Stimulated activated CD4-positive, alpha-beta T cell treated with anti-CD3 and anti-CD28 coated beads, Interleukin-4, amount 100 ng/mL, for 4 hours (primary cell): ENCODE measurements around the gene ELOA.
"Not testable (repeated sequence)": the region's sequence is repeated elsewhere in the genome, so short reads cannot be mapped to it uniquely, and the experiment has no call there.

Experiments
- DNase-seq, 2 experiments: peaks; one replicate each; pipeline ENCODE4 v3.0.0-alpha.2; 2020

The ELOA gene

DNA sequence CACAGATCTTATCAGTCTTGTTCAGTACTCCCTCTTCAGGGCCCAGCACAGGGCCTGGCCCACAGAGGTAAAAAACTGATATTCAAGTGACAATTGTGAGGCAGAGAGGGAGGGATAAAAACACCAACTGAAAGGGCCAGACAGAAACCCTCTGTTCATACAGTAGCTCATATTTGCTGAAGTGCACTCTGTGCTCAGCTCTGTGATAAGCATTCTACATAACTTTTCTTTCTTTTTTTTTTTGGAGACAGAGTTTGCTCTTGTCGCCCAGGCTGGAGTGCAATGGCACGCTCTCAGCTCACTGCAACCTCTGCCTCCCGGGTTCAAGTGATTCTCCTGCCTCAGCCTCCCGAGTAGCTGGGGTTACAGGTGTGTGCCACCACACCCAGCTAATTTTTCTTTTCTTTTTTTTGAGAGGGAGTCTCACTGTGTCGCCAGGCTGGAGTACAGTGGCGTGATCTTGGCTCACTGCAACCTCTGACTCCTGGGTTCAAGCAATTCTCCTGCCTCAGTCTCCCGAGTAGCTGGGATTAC is 59.6 kb downstream of the ELOA start:
- DNase-seq: not testable (repeated sequence)

DNA sequence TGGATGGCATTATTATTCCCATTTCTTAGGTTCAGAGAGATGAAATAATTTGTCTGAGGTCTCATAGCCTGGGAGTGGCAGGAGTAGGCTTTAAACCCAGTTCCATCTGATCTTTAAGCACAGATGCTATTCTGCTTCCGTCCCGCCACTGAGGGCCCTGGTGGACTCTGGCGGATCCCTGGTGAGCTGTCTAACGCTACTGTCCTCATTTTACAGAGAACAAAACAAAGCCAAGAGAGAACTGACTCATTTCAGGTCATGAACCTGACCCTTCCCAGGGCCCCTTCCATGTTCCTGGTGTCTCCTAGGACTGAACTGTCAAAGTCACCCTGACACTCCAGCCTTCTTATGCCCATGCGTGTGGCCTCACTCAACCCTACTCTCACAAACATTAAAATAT is 60.4 kb downstream of the ELOA start:
- DNase-seq: no peak

DNA sequence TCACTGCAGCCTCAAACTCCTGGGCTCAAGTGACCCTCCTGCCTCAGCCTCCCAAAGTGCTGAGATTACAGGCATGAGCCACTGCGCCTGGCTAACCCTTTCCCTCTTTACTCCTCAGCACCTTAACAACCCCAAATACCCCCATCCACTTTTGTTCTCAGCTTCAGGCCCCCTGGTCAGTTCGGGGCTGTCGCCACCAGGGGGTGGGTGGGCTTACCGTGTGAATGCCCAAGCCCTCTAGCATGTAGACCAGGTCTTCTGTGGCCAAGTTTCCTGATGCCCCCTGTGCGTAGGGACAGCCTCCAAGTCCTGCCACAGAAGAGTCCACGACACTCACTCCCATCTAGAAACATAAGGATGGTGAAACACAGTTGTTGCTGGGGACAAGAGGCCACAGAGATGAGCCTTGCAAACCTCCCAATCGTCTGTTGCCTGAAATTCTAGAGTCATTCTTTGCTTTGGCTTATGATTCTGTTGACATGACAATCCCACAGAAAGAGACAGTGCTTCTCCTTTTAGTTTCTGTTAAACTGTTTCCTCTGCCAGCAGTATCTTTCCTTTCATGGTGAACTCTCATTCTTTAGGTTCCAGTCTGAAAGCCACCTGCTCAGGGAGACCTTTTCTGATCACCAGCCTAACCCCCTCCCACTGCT is 61.0 kb downstream of the ELOA start:
- DNase-seq: no peak

DNA sequence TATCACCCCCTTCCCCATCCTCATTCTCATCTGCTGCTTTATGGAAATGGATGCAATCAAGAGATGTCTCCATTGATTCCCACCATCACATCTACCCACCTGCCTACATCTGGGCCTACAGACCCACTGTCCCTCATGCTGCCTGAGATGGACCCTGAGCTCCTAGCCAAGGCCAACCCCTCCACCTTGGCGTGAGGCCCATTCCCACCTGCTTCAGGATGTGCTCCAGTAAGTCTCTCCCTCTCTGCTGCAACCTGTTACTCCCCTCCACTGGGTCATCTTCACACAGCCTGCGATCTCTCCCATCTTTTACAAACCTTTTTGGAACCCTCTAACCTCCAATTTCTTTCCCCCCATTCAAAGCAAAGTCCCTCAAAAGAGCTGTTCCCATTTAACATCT is 61.8 kb downstream of the ELOA start:
- DNase-seq: no peak

DNA sequence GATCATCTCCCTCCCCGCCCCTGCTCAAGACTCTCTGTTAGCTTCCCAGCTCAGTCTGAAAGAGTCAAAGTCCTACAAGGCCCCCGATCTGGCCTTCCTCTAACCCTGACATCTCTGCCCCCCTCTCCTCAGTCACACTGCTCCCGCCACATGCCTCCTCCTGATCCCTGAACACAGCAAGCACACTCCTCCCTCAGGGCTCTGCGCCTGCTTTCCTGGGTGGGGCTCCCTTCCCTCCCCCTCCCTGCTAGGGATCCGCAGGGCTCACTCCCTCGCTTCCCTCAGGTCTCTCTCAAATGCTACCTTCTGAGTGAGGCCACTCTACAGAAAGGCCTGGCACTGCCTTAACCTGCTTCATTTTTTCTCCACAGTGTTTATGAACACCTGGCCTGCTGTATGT is 63.0 kb downstream of the ELOA start:
- no peak for DNase-seq

DNA sequence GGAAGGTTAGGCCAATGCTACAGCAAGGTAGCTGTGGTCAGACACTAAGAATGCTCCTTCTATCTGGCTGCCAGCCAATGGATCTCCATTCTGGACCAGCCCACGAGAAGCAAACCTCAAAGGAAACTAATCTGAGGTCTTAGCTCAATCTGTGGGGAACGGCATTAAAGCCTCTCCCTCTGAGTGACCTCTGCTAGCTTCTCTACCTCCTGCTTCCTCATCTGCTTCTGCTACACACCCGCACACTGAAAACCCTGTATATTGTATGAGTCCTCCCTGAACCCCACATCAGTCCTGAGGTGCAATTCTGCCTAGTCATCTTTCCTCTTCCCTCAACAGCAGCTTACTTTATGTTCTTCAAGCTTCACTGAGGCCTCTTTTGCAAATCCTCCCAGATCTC is 64.2 kb downstream of the ELOA start:
- no peak for DNase-seq

DNA sequence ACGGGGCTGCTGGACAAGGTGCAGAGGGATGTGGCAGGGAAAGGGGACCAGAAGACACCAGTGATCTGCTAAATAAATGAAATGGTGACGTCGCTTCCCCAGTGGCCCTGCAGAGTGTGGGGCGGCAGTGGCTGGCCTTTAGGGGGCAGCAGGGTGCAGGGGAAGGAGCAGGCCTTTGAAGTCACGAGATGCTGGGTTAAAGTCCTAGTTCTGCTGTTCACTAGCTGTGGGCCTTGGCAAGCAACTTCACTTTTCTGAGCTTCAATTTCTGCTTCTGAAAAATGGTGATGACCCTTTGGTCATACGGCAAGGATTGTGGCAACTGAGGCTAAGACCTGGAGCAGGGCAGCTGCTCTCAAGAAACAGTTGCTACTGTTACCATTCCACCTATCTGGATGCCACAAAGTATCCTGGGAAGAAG is 66.5 kb downstream of the ELOA start:
- DNase-seq: peak; percentile 71 to 74

DNA sequence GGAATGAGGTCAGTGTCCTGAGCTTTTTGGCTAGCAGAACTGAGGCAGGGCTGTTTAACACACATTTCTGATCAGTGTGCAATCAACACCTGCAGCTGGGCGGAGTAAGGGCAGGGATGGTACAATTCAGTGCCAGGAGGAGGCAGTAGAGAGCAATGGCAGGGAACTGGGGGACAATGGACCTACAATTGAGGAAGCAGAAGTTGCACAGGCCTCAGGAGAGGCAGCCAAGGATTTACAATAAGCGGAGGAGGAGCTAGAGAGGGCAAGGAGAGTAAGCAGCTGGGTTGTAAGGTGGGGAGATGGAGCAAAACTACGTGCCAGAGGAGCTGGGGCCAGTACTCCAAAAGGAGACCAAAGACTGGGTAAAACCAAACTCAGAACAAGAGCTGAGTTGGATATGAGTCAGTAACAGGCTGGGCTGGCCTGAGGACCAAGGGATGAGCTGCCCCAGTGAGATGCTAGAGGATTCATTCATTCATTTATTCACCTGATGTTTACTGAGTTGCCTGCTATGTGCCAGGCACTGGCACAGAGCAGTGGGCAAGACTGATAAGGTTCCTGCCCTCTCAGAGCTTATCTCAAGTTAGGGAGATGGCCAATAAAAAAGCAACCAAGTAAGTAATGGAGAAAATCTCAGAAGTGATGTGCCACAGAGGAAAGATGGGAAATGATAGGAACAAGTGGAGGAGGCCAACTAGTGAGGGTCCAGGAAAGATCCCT is 67.7 kb downstream of the ELOA start:
- peak in 1 of 2 experiments; percentile 42 for DNase-seq
